ENCODE measurements around the gene SHROOM3.

GRCh38 chr4:76714226-76714625 is 279.2 kb downstream of the SHROOM3 start:
- TF ChIP-seq, protein P1, sequence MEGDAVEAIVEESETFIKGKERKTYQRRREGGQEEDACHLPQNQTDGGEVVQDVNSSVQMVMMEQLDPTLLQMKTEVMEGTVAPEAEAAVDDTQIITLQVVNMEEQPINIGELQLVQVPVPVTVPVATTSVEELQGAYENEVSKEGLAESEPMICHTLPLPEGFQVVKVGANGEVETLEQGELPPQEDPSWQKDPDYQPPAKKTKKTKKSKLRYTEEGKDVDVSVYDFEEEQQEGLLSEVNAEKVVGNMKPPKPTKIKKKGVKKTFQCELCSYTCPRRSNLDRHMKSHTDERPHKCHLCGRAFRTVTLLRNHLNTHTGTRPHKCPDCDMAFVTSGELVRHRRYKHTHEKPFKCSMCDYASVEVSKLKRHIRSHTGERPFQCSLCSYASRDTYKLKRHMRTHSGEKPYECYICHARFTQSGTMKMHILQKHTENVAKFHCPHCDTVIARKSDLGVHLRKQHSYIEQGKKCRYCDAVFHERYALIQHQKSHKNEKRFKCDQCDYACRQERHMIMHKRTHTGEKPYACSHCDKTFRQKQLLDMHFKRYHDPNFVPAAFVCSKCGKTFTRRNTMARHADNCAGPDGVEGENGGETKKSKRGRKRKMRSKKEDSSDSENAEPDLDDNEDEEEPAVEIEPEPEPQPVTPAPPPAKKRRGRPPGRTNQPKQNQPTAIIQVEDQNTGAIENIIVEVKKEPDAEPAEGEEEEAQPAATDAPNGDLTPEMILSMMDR (IDR thresholded peaks at IDR 0.05): no peak
- no peak for TF ChIP-seq POLR2A (IDR thresholded peaks at IDR 0.05)
